Muscle of back (tissue), 13 donors: Measurements from ENCODE around the gene SHC2. TPM values are rescaled to one million over a fixed set of nuclear protein-coding genes. Genes with fewer than 3 reads are reported as not detected.
A peak's percentile ranks its signal among the peaks of the same experiment; 100 is the strongest.

Source experiments
- DNase-seq, 3 donors: peaks; one replicate each; pipeline versions ENCODE4 v3.0.0 to v3.0.0-alpha.2; 2013
- long read RNA-seq, 9 donors: transcript quantifications; one replicate each; lab custom pipeline, GENCODE V29; 2026
- polyA plus RNA-seq, 10 donors: library from polyadenylated mRNA; unstranded; fragments of 120-200 nt; gene quantifications; one replicate each; pipeline ENCODE4 v1.2.1, GENCODE V29; 2013; ENCODE audit not compliant: insufficient read length in 10 of 10

Gene SHC2, protein sequence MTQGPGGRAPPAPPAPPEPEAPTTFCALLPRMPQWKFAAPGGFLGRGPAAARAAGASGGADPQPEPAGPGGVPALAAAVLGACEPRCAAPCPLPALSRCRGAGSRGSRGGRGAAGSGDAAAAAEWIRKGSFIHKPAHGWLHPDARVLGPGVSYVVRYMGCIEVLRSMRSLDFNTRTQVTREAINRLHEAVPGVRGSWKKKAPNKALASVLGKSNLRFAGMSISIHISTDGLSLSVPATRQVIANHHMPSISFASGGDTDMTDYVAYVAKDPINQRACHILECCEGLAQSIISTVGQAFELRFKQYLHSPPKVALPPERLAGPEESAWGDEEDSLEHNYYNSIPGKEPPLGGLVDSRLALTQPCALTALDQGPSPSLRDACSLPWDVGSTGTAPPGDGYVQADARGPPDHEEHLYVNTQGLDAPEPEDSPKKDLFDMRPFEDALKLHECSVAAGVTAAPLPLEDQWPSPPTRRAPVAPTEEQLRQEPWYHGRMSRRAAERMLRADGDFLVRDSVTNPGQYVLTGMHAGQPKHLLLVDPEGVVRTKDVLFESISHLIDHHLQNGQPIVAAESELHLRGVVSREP
- polyA plus RNA-seq, result 10 to 100 TPM; 25.5 to 49.7 (median 29.5) TPM
- long read RNA-seq, donor 1, transcript SHC2-201 (13 exons, 2,494 nt), result major isoform, 5 of 8 reads
- long read RNA-seq, donor 1, partial matches to known transcripts, result 0 of 8 reads
- long read RNA-seq, donor 1, other reads (novel, unspliced or antisense), result 0 of 8 reads
- long read RNA-seq, donor 2, partial matches to known transcripts, result 0 of 3 reads
- long read RNA-seq, donor 2, other reads (novel, unspliced or antisense), result 0 of 3 reads
- long read RNA-seq, donor 3, result 0 reads
- long read RNA-seq, donor 4, transcript SHC2-201 (13 exons, 2,494 nt), result major isoform, 5 of 5 reads
- long read RNA-seq, donor 4, partial matches to known transcripts, result 0 of 5 reads
- long read RNA-seq, donor 4, other reads (novel, unspliced or antisense), result 0 of 5 reads
- long read RNA-seq, donor 5, partial matches to known transcripts, result 0 of 1 reads
- long read RNA-seq, donor 5, other reads (novel, unspliced or antisense), result 0 of 1 reads
- long read RNA-seq, donor 6, partial matches to known transcripts, result 0 of 5 reads
- long read RNA-seq, donor 6, other reads (novel, unspliced or antisense), result 0 of 5 reads
- long read RNA-seq, donor 7, transcript SHC2-201 (13 exons, 2,494 nt), result major isoform, 5 of 7 reads
- long read RNA-seq, donor 7, partial matches to known transcripts, result 0 of 7 reads
- long read RNA-seq, donor 7, other reads (novel, unspliced or antisense), result 0 of 7 reads
- long read RNA-seq, donor 8, partial matches to known transcripts, result 0 of 3 reads
- long read RNA-seq, donor 8, other reads (novel, unspliced or antisense), result 0 of 3 reads
- long read RNA-seq, donor 9, result 0 reads

GRCh38 chr19:460877-461720, at the start of gene SHC2:
Gene SHC2 (minus strand): TSS chr19:461033. CDS start chr19:460996, 37 bp downstream.
- peak in 2 of 3 donors; percentile 74 to 83 for DNase-seq

DNA sequence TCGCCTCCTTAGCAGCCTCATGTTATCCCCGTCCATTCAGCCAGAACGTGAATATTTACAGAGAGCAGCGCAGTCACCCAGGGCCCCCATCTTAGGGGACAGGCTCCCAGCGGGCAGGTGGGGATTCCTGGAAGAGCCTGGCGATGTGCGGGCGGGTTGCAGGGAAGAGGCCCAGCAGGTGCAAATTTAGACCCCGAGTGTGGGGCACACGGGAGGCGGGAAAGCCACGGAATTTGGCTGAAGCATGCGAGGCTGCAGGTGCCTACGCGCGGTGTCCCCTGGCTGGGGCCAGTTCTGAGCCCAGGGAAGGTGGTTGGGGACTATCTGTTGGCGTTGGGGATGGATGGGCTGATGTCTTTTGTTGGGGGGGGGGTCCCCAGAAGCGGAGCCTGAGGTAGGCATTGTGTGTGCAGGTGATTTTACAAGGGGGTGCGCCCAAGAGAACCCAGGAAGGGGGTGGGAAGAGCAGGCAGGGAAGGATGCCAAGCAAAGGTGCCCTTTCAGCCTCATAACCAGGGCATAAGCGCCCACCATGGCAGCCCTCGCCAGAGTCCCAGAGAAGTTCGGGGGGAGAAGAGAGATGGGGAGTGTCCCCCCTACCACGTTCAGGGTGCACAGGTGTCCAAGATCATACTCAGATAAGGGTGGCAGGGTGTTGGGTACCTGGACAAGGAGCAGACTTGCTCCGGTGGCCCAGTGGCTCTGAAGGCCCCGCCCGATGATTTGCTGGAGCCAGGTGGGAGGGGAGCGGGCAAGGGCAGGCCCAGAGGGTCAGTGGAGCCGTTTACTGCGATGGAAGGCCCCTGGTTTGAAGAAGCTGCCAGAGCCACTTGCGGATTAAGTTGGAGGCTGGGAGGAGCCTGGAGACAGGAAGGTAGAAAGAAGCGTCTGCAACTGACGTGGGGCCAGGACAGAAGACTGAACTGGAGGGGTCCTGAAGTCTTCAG, 47.6 kb upstream of the SHC2 start:
- no peak for DNase-seq

- DNase-seq, result peak; percentile 75 to 97 (median 85)
These were observed 46.7 kb upstream of the SHC2 start, which contains the start of gene TPGS1 for GRCh38 chr19:507286-508203. Gene TPGS1 (plus strand): TSS chr19:507497. CDS start chr19:507507, 10 bp downstream.

GRCh38 chr19:506404-507285, 45.8 kb upstream of the SHC2 start:
- peak; percentile 100 for DNase-seq

GRCh38 chr19:504616-505015, 43.8 kb upstream of the SHC2 start:
- no peak for DNase-seq

- no peak for DNase-seq
These were observed 40.8 kb upstream of the SHC2 start for GRCh38 chr19:501646-502045.

GRCh38 chr19:498977-499623, 38.3 kb upstream of the SHC2 start:
- DNase-seq, result no peak

- DNase-seq, result no peak
These were observed 37.7 kb upstream of the SHC2 start for GRCh38 chr19:498511-498891.

DNA sequence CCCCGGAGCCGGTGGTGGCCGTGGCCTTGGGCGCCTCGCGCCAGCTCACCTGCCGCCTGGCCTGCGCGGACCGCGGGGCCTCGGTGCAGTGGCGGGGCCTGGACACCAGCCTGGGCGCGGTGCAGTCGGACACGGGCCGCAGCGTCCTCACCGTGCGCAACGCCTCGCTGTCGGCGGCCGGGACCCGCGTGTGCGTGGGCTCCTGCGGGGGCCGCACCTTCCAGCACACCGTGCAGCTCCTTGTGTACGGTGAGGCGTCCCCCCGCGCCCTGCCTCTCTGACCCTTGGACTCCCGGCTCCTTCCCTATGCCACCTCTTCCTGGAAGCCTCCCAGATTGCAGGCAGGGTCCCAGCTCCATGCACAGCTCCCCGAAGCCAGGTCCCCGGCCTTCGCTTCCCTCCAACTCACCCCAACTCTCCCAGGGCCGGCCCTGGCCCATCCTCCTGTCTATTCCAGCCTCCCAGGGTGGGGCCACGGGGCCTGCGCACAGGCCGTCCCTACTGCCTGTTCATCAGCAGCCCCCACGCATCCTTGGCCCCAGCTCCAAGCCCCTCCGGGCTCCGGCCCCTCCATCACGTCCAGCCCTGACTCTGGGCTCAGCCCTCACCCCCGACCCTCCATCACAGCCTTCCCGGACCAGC, 37.2 kb upstream of the SHC2 start:
- DNase-seq, result peak in 1 of 3 donors; percentile 18

GRCh38 chr19:497491-497868, 36.6 kb upstream of the SHC2 start:
- peak in 1 of 3 donors; percentile 2 for DNase-seq

DNA sequence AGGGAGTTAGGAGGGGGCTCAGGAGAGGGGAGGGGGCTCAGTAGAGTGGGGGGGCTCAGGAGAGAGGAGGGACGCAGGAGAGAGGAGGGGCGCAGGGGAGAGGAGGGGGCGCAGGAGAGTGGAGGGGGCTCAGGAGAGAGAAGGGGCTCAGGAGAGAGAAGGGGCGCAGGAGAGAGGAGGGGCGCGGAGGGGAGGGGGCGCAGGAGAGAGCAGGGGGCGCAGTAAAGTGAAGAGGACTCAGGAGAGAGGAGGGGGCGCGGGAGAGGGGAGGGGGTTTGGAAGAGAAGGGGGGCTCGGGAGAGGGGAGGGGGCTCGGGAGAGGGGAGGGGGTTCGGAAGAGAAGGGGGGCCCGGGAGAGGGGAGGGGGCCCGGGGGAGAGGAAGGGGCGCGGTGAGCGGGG, 36.2 kb upstream of the SHC2 start:
- DNase-seq, result no peak

- no peak for DNase-seq
These were observed 35.4 kb upstream of the SHC2 start, which contains the start of gene MADCAM1 for GRCh38 chr19:496112-496665. Gene MADCAM1 (plus strand): TSS chr19:496486. CDS start chr19:496500, 14 bp downstream.

DNA sequence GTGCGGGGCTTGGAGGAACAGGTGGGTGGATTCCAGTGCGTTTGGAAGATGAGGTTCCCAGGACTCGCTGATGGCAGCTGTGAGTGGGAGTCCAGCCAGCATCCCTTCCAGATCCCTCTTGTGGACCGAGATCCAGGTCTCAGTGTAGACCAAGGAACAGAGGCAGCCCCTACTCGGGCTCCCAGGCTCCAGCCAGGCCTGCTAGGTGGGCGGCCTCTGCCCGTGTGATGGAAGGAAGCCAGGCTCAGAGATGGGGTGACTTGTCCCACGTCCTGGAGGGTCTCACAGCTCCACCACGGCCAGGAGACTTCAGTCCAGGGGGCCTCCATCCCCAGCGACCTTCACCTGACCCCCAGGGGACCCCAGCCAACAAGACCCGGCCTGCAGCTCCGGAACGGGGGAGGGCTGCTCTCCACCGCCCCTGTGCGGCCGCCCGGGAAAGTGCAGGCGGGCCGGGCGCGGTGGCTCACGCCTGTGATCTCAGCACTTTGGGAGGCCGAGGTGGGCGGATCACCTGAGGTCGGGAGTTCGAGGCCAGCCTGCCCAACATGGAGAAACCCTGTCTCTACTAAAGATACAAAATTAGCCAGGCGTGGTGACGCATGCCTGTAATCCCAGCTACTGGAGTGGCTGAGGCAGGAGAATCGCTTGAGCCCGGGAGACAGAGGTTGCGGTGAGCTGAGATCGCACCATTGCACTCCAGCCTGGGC, 34.7 kb upstream of the SHC2 start:
- peak in 1 of 3 donors; percentile 77 for DNase-seq

DNA sequence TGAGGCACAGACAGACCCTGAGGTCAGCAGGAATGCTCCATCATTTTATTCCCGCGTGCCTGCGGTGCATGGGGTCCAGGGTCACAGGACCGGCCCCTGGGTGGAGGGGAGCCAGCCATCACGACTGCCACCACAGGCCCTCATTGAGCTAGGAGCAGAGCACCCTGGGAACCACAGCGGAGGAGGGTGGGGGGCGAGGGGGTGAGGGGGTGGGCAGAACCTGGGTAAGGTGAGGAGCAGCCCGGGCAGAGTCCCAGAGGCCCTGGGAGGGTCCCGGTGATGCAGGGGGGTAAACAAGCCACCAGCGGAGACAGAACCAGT, 34.2 kb upstream of the SHC2 start:
- no peak for DNase-seq
